ENCODE data around the gene DHX9. TPM values are rescaled to one million over a fixed set of nuclear protein-coding genes. Genes with fewer than 3 reads are reported as not detected.

The DHX9 gene
- total RNA-seq, 1 experiment from 2014 or later, result 220 TPM

- Histone ChIP-seq H3K9me2 (ENCODE audit: insufficient read depth) (no peaks in the 10 kb centered on the region), H4K20me1 (ENCODE audit: insufficient read depth) (no peaks in the 10 kb centered on the region), H3K27ac (ENCODE audit: low read depth, low read length) (no peak overlapping the region), H3K4me3 (replicated peaks in 1 of 2; ENCODE audit: low read depth in 1 of 2, low read length in 2 of 2) (no peak overlapping the region), H3K27me3 (ENCODE audit: insufficient read depth, low read length) (peaks cover 10% of the 10 kb centered on the region; the same call in 1 of the 2 replicates), H3K36me3 (ENCODE audit: control insufficient read depth in 1 of 2, insufficient read depth in 2 of 2, low read length in 2 of 2) (no peaks in the 10 kb centered on the region), H3K9ac (ENCODE audit: low read length) (no peak overlapping the region), H3K4me2 (ENCODE audit: low read length) (no peak overlapping the region), H2AFZ (ENCODE audit: low read depth, low read length, poor library complexity, severe bottlenecking) (no peak overlapping the region), H3K4me1 (ENCODE audit: control insufficient read depth in 1 of 2, insufficient read depth in 2 of 2, low read length in 2 of 2) (peaks cover 0 to under 1% of the 10 kb centered on the region in 2 experiments; a peak in 3 of 4 replicates), H3K9me3 (ENCODE audit: control insufficient read depth in 1 of 2, insufficient read depth in 1 of 2, low read depth in 1 of 2, low read length in 2 of 2) (no peaks in the 10 kb centered on the region), H3K79me2 (ENCODE audit: insufficient read depth, low read length) (no peaks in the 10 kb centered on the region)
- intact Hi-C loops (cut with micrococcal nuclease), result no loop called here
- ChIA-PET POLR2A (no interaction called here), CTCF (no interaction called here), RAD21 (ENCODE audit: low non-redundant PET in 1 of 2, low total read pairs in 2 of 2, uncharacterized antibody in 2 of 2, unreplicated experiment in 2 of 2) (no interaction called here)
- ATAC-seq (no peak), DNase-seq (ENCODE audit: low read depth, low spot score) (no peak)
- BruUV-seq (replicated peaks), result no TSS peak
- no peak for TF ChIP-seq YY1 (IDR thresholded peaks at IDR 0.05; ENCODE audit: extremely low read depth, insufficient replicate concordance, low read depth, low read length)
- no peak for TF ChIP-seq CBX3 (IDR thresholded peaks at IDR 0.05; ENCODE audit: low read depth)
- no peak for TF ChIP-seq EZH2 (IDR thresholded peaks at IDR 0.05)
- TF ChIP-seq FOSL1 (IDR thresholded peaks at IDR 0.05; ENCODE audit: low read depth), result no peak
- TF ChIP-seq SRF (IDR thresholded peaks at IDR 0.05; ENCODE audit: low read depth), result no peak
- no peak for TF ChIP-seq ZNF274 (IDR thresholded peaks at IDR 0.05; ENCODE audit: low read depth, low read length)
- TF ChIP-seq RAD21 (IDR thresholded peaks at IDR 0.05; ENCODE audit: low read depth), result no peak
- no peak for TF ChIP-seq EGR1 (IDR thresholded peaks at IDR 0.05; ENCODE audit: low read depth)
Observed at GRCh38 chr1:182833271-182833670, 5.9 kb upstream of the DHX9 start.

- no peak overlapping the region for H3K27ac ChIP-seq (ENCODE audit: low read depth, low read length)
- intact Hi-C loops (cut with micrococcal nuclease), result no loop called here
- peaks cover 2% of the 10 kb centered on the region; the same call in 1 of the 2 replicates for H3K79me2 ChIP-seq (ENCODE audit: insufficient read depth, low read length)
- peaks cover 0 to 8% of the 10 kb centered on the region in 2 experiments; a peak in 3 of 4 replicates for H3K4me1 ChIP-seq (ENCODE audit: control insufficient read depth in 1 of 2, insufficient read depth in 2 of 2, low read length in 2 of 2)
- no peak overlapping the region for H3K4me3 ChIP-seq (replicated peaks in 1 of 2; ENCODE audit: low read depth in 1 of 2, low read length in 2 of 2)
- ATAC-seq, result no peak
- peaks cover under 1% of the 10 kb centered on the region; the same call in 1 of the 2 replicates for H3K27me3 ChIP-seq (ENCODE audit: insufficient read depth, low read length)
- no peak for DNase-seq (ENCODE audit: low read depth, low spot score)
- no peak overlapping the region for H3K9ac ChIP-seq (ENCODE audit: low read length)
- no peaks in the 10 kb centered on the region for H3K9me3 ChIP-seq (ENCODE audit: control insufficient read depth in 1 of 2, insufficient read depth in 1 of 2, low read depth in 1 of 2, low read length in 2 of 2)
- no peaks in the 10 kb centered on the region for H3K9me2 ChIP-seq (ENCODE audit: insufficient read depth)
- no peaks in the 10 kb centered on the region for H4K20me1 ChIP-seq (ENCODE audit: insufficient read depth)
- H3K36me3 ChIP-seq (ENCODE audit: control insufficient read depth in 1 of 2, insufficient read depth in 2 of 2, low read length in 2 of 2), result no peaks in the 10 kb centered on the region
- no peak overlapping the region for H3K4me2 ChIP-seq (ENCODE audit: low read length)
- H2AFZ ChIP-seq (ENCODE audit: low read depth, low read length, poor library complexity, severe bottlenecking), result no peak overlapping the region
- BruUV-seq (replicated peaks), result no TSS peak
- POLR2A ChIA-PET, result interaction anchor here (0.9 kb wide), 1 partner anchor 347 kb away, joined by 3 read pairs; no protein-coding TSS in a partner anchor
- RAD21 ChIA-PET (ENCODE audit: low non-redundant PET in 1 of 2, low total read pairs in 2 of 2, uncharacterized antibody in 2 of 2, unreplicated experiment in 2 of 2), result no interaction called here
- no peak for TF ChIP-seq CBX3 (IDR thresholded peaks at IDR 0.05; ENCODE audit: low read depth)
- no peak for TF ChIP-seq EZH2 (IDR thresholded peaks at IDR 0.05)
- TF ChIP-seq SRF (IDR thresholded peaks at IDR 0.05; ENCODE audit: low read depth), result no peak
- TF ChIP-seq ELF1 (IDR thresholded peaks at IDR 0.05; ENCODE audit: borderline replicate concordance, low read depth), result no peak
- CTCF ChIA-PET, result no interaction called here
Observed at GRCh38 chr1:182834326-182834725, 4.8 kb upstream of the DHX9 start.

All from HCT116 (cell line).